IMR-90 (cell line): ENCODE data around the gene SBF2. TPM values are rescaled to one million over a fixed set of nuclear protein-coding genes. Genes with fewer than 3 reads are reported as not detected.
A peak's percentile ranks its signal among the peaks of the same experiment; 100 is the strongest.

Source experiments
- ATAC-seq: fragments of 200-7000 bp; cut with Tn5 transposase; 2 replicates; pipeline ENCODE4 v1.9.1; 2020; ENCODE audit warnings: low read depth, mild to moderate bottlenecking, moderate library complexity
- BruUV-seq: library from RNA; stranded (reverse); fragments of 400-500 nt; replicated peaks from 2 replicates; lab custom pipeline; 2021; lab: Mats Ljungman, UMichigan
- CTCF ChIA-PET: fragments of 300-600 bp; formaldehyde crosslinking; extraction: SDS; loops from one replicate; lab custom pipeline; 2021; ENCODE audit warnings: antibody characterized with exemption; lab: Yijun Ruan, JAX
- POLR2A ChIA-PET: fragments of 300-600 bp; sonication (Branson Sonifier 250); formaldehyde crosslinking; loops from one replicate; lab custom pipeline; 2022; ENCODE audit warnings: antibody characterized with exemption; ENCODE audit not compliant: unreplicated experiment; lab: Charles Lee
- DNase-seq: peaks from one replicate; pipeline ENCODE4 v3.0.0; 2013
- H2AFZ ChIP-seq: replicated peaks from 2 replicates; pipeline ENCODE3; 2013; ENCODE audit warnings: low read length, mild to moderate bottlenecking; ENCODE audit not compliant: poor library complexity
- H2AK5ac ChIP-seq: 2 replicates; pipeline ENCODE4 v1.6.1; 2013; ENCODE audit warnings: low read depth, low read length, inconsistent platforms
- H2AK9ac ChIP-seq: replicated peaks from 2 replicates; pipeline ENCODE3; 2013; ENCODE audit warnings: mild to moderate bottlenecking, low read depth, low read length, moderate library complexity; ENCODE audit not compliant: poor library complexity
- H2BK120ac ChIP-seq: 2 replicates; pipeline ENCODE4 v1.6.1; 2013; ENCODE audit warnings: low read depth, low read length, inconsistent platforms
- H2BK15ac ChIP-seq: 3 replicates; pipeline ENCODE4 v1.6.1; 2013; ENCODE audit warnings: low read depth, low read length, inconsistent platforms
- H2BK20ac ChIP-seq: 2 replicates; pipeline ENCODE4 v1.6.1; 2013; ENCODE audit warnings: low read depth, mild to moderate bottlenecking, inconsistent platforms, low read length, moderate library complexity
- H2BK5ac ChIP-seq: 2 replicates; pipeline ENCODE4 v1.6.1; 2013; ENCODE audit warnings: mild to moderate bottlenecking, low read depth, low read length, inconsistent platforms; ENCODE audit not compliant: poor library complexity, severe bottlenecking
- H3K14ac ChIP-seq: replicated peaks from 2 replicates; pipeline ENCODE4 v1.6.1; 2013; ENCODE audit warnings: low read depth, low read length, inconsistent platforms
- H3K18ac ChIP-seq: 2 replicates; pipeline ENCODE4 v1.6.1; 2013; ENCODE audit warnings: low read depth, low read length, control low read depth
- H3K23ac ChIP-seq: 2 replicates; pipeline ENCODE4 v1.6.1; 2013; ENCODE audit warnings: low read depth, low read length, inconsistent platforms
- H3K27ac ChIP-seq: 2 replicates; pipeline ENCODE4 v1.5.1; 2013; ENCODE audit warnings: mild to moderate bottlenecking, control low read depth, low read length; ENCODE audit not compliant: insufficient read depth
- H3K27me3 ChIP-seq: 2 replicates; pipeline ENCODE4 v1.6.1; 2013; ENCODE audit warnings: low read length; ENCODE audit not compliant: control insufficient read depth, insufficient read depth
- H3K36me3 ChIP-seq: 2 replicates; pipeline ENCODE4 v1.6.1; 2013; ENCODE audit warnings: low read length, mixed read lengths; ENCODE audit not compliant: control insufficient read depth, insufficient read depth
- H3K4ac ChIP-seq: 2 replicates; pipeline ENCODE4 v1.6.1; 2013; ENCODE audit warnings: low read depth, low read length, inconsistent platforms
- H3K4me1 ChIP-seq: 2 replicates; pipeline ENCODE4 v1.6.1; 2013; ENCODE audit warnings: low read length, mixed read lengths; ENCODE audit not compliant: control insufficient read depth, insufficient read depth
- H3K4me2 ChIP-seq: 2 replicates; pipeline ENCODE4 v1.6.1; 2013; ENCODE audit warnings: low read depth, mild to moderate bottlenecking, control low read depth, low read length, moderate library complexity
- H3K4me3 ChIP-seq: 2 replicates; pipeline ENCODE4 v1.5.1; 2013; ENCODE audit warnings: low read depth, mild to moderate bottlenecking, control low read depth, low read length, moderate library complexity; ENCODE audit not compliant: insufficient read depth
- H3K56ac ChIP-seq: 2 replicates; pipeline ENCODE4 v1.6.1; 2013; ENCODE audit warnings: low read length, inconsistent platforms; ENCODE audit not compliant: insufficient read depth; ENCODE audit errors: extremely low read depth
- H3K79me1 ChIP-seq, 2 experiments: 2 replicates each; pipeline ENCODE4 v1.6.1; 2013; ENCODE audit warnings: low read length in 2 of 2, inconsistent platforms in 1 of 2, low read depth in 1 of 2
- H3K9ac ChIP-seq: 2 replicates; pipeline ENCODE4 v1.6.1; 2013; ENCODE audit warnings: low read depth, low read length, control low read depth
- H3K9me1 ChIP-seq: 2 replicates; pipeline ENCODE4 v1.6.1; 2013; ENCODE audit warnings: low read length, inconsistent platforms; ENCODE audit not compliant: insufficient read depth
- H3K9me3 ChIP-seq: 2 replicates; pipeline ENCODE4 v1.6.1; 2013; ENCODE audit warnings: low read length; ENCODE audit not compliant: control insufficient read depth, insufficient read depth
- H4K20me1 ChIP-seq: 2 replicates; pipeline ENCODE4 v1.6.1; 2013; ENCODE audit warnings: low read length, inconsistent platforms; ENCODE audit not compliant: insufficient read depth
- H4K5ac ChIP-seq: 2 replicates; pipeline ENCODE4 v1.6.1; 2013; ENCODE audit warnings: mild to moderate bottlenecking, low read depth, low read length, control low read depth
- H4K8ac ChIP-seq, 2 experiments: 2 replicates each; pipeline ENCODE4 v1.6.1; 2013; ENCODE audit warnings: low read depth in 2 of 2, low read length in 2 of 2, control low read depth in 1 of 2, inconsistent platforms in 1 of 2
- H4K91ac ChIP-seq: 2 replicates; pipeline ENCODE4 v1.6.1; 2013; ENCODE audit warnings: low read depth, low read length, inconsistent platforms; ENCODE audit not compliant: insufficient read depth
- BHLHE40 ChIP-seq: fragments of 150-350 bp; IDR thresholded peaks from 2 replicates; pipeline ENCODE4 v1.6.1; 2016; ENCODE audit warnings: mild to moderate bottlenecking, low read depth, low read length
- CEBPB ChIP-seq: IDR thresholded peaks from 2 replicates; pipeline ENCODE4 v1.6.1; 2012; ENCODE audit warnings: low read depth, low read length, improper control_type of control experiment
- CHD1 ChIP-seq: IDR thresholded peaks from 2 replicates; pipeline ENCODE4 v1.6.1; 2012; ENCODE audit warnings: low read depth, low read length, improper control_type of control experiment
- CTCF ChIP-seq: conservative IDR thresholded peaks from 2 replicates; pipeline ENCODE4 v1.5.1; 2012; ENCODE audit warnings: mild to moderate bottlenecking, low read depth, low read length, improper control_type of control experiment
- MAFK ChIP-seq: IDR thresholded peaks from 2 replicates; pipeline ENCODE4 v1.6.1; 2012; ENCODE audit warnings: low read depth, low read length, improper control_type of control experiment
- MAZ ChIP-seq: IDR thresholded peaks from 2 replicates; pipeline ENCODE4 v1.6.1; 2012; ENCODE audit warnings: low read depth, mild to moderate bottlenecking, low read length, improper control_type of control experiment, moderate library complexity, borderline replicate concordance
- MXI1 ChIP-seq: IDR thresholded peaks from 2 replicates; pipeline ENCODE4 v1.6.1; 2012; ENCODE audit warnings: low read depth, mild to moderate bottlenecking, low read length, moderate library complexity, borderline replicate concordance
- NFE2L2 ChIP-seq: fragments of 150-350 bp; IDR thresholded peaks from 2 replicates; pipeline ENCODE4 v1.6.1; 2016; ENCODE audit warnings: low read depth, mild to moderate bottlenecking, low read length
- POLR2A ChIP-seq: IDR thresholded peaks from 2 replicates; pipeline ENCODE4 v1.6.1; 2012; ENCODE audit warnings: mild to moderate bottlenecking, low read depth, low read length
- RCOR1 ChIP-seq: IDR thresholded peaks from 2 replicates; pipeline ENCODE4 v1.6.1; 2012; ENCODE audit warnings: mild to moderate bottlenecking, low read length, improper control_type of control experiment; ENCODE audit not compliant: insufficient replicate concordance
- RFX5 ChIP-seq: IDR thresholded peaks from 2 replicates; pipeline ENCODE4 v1.8.0; 2012; ENCODE audit warnings: low read depth, mild to moderate bottlenecking, low read length, moderate library complexity
- SMC3 ChIP-seq: fragments of 150-350 bp; IDR thresholded peaks from 2 replicates; pipeline ENCODE4 v1.6.1; 2016; ENCODE audit warnings: low read depth, mild to moderate bottlenecking, antibody characterized with exemption, low read length, moderate library complexity
- USF2 ChIP-seq: fragments of 150-350 bp; IDR thresholded peaks from 2 replicates; pipeline ENCODE4 v1.6.1; 2017; ENCODE audit warnings: mild to moderate bottlenecking, antibody characterized with exemption, low read length, low read depth
- WGBS, 2 experiments: methylation state at CpG; one replicate each; pipeline versions ENCODE4 v1.1.5 to v1.1.7; 2013; ENCODE audit warnings: missing lambda C conversion rate in 2 of 2; ENCODE audit not compliant: insufficient read length in 1 of 2; ENCODE audit errors: extremely low coverage in 2 of 2; 5-methylcytosine and 5-hydroxymethylcytosine counted together
- dilution Hi-C: fragments of 300-500 bp; cut with HindIII; formaldehyde crosslinking; loops from one replicate; pipeline ENCODE4 v1.14.3; 2018; ENCODE audit warnings: low sequenced_read_pairs; ENCODE audit not compliant: unreplicated experiment
- in situ Hi-C: fragments of 300-500 bp; cut with MboI; formaldehyde crosslinking; loops from 3 replicates; pipeline ENCODE4 v1.14.3; 2019; ENCODE audit warnings: low sequenced_read_pairs, inconsistent platforms, mixed read lengths
- intact Hi-C: fragments of 100-400 bp; cut with micrococcal nuclease; formaldehyde crosslinking; loops from 2 replicates; pipeline ENCODE4 v1.10.0; 2022
- polyA plus RNA-seq, 3 experiments: library from polyadenylated mRNA; depleted of rRNA; stranded (reverse); fragments of >200 nt; gene quantifications; 2 replicates each; pipeline ENCODE4 v1.2.3, GENCODE V29; 2012; ENCODE audit warnings: low replicate concordance in 1 of 3
- total RNA-seq: library from RNA; depleted of rRNA; stranded (reverse); fragments of >200 nt; gene quantifications from 2 replicates; pipeline ENCODE4 v1.2.3, GENCODE V29; 2012
- TF ChIP-seq, protein P1 (sequence below): fragments of 150-350 bp; IDR thresholded peaks from 2 replicates; pipeline ENCODE4 v1.6.1; 2016; ENCODE audit warnings: low read depth, mild to moderate bottlenecking, low read length, moderate library complexity, borderline replicate concordance

SBF2 gene
- total and polyA plus RNA-seq, 2 of the 4 experiments (the other 2 are of a cell fraction) = 23.8 to 51.8 TPM

- Histone ChIP-seq H2BK5ac (peak overlapping the region; percentile 39), H3K9ac (no peak overlapping the region), H4K8ac (no peak overlapping the region; a peak in 1 of 4 replicates), H3K27me3 (no peaks in the 10 kb centered on the region), H3K36me3 (peaks cover 22% of the 10 kb centered on the region), H2BK120ac (peak overlapping the region; percentile 29; the same call in 1 of the 2 replicates), H2BK15ac (peak overlapping the region; percentile 4; the same call in 1 of the 3 replicates), H2BK20ac (peak overlapping the region; percentile 33; the same call in 1 of the 2 replicates), H4K91ac (no peak overlapping the region), H2AK5ac (peak overlapping the region; percentile 16; the same call in 1 of the 2 replicates), H3K27ac (no peak overlapping the region), H3K18ac (peak overlapping the region; percentile 19; the same call in 1 of the 2 replicates), H3K4me3 (no peak overlapping the region), H4K5ac (no peak overlapping the region), H2AK9ac (no peak overlapping the region), H3K9me3 (no peaks in the 10 kb centered on the region), H3K14ac (no peak overlapping the region), H3K9me1 (peaks cover 4% of the 10 kb centered on the region; the same call in 1 of the 2 replicates), H4K20me1 (peaks cover 38% of the 10 kb centered on the region), H3K79me1 (peaks cover 0 to 17% of the 10 kb centered on the region in 2 experiments; a peak in 2 of 4 replicates), H3K23ac (no peak overlapping the region), H3K4me1 (peaks cover 5% of the 10 kb centered on the region), H3K4ac (peak overlapping the region; percentile 31; the same call in 1 of the 2 replicates), H3K4me2 (no peak overlapping the region), H2AFZ (no peak overlapping the region), H3K56ac (no peak overlapping the region)
- ATAC-seq (no peak), DNase-seq (peak; percentile 68)
- POLR2A ChIA-PET = interaction anchor here (0.5 to 3.7 kb wide), 11 partner anchors 8 to 551 kb away, joined by 3 to 28 read pairs (median 5); no protein-coding TSS in a partner anchor
- TF ChIP-seq RCOR1 (no peak), MXI1 (no peak), USF2 (no peak), CEBPB (no peak), MAZ (peak; percentile 18; the same call in 1 of the 2 replicates), MAFK (no peak), NFE2L2 (no peak), BHLHE40 (no peak), SMC3 (no peak), RFX5 (no peak), CTCF (0 out of 2 replicates have a peak, but pooled peaks have one; percentile 6), CHD1 (no peak), POLR2A (0 out of 2 replicates have a peak, but pooled peaks have one; percentile 18)
- TF ChIP-seq, protein P1, sequence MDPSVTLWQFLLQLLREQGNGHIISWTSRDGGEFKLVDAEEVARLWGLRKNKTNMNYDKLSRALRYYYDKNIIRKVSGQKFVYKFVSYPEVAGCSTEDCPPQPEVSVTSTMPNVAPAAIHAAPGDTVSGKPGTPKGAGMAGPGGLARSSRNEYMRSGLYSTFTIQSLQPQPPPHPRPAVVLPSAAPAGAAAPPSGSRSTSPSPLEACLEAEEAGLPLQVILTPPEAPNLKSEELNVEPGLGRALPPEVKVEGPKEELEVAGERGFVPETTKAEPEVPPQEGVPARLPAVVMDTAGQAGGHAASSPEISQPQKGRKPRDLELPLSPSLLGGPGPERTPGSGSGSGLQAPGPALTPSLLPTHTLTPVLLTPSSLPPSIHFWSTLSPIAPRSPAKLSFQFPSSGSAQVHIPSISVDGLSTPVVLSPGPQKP = no peak
- intact Hi-C loops (no loop called here), in situ Hi-C loops (loop anchor here (25.0 kb wide), 1 partner anchor 698 kb away; no protein-coding TSS in a partner anchor), dilution Hi-C loops (no loop called here)
- CTCF ChIA-PET = interaction anchor here (1.0 to 2.4 kb wide), 2 partner anchors 41 to 56 kb away, joined by 4 to 12 read pairs; no protein-coding TSS in a partner anchor
- no CpG with 5 or more reads among the region's 3 CpGs for WGBS, 2 experiments
- BruUV-seq = no TSS peak
Observed at GRCh38 chr11:10310301-10310841, 16.4 kb upstream of the SBF2 start.
